Mesothelial cell of epicardium (in vitro differentiated cells): ENCODE results near the gene MED27. TPM values are rescaled to one million over a fixed set of nuclear protein-coding genes. Genes with fewer than 3 reads are reported as not detected.
"Not testable (repeated sequence)": the region's sequence is repeated elsewhere in the genome, so short reads cannot be mapped to it uniquely, and the experiment has no call there.

Source experiments
- DNase-seq, 2 experiments: peaks; one replicate each; pipeline ENCODE4 v3.0.0; 2021; ENCODE audit warnings: low spot score in 2 of 2; ENCODE audit not compliant: unreplicated experiment in 2 of 2
- H3K27ac Mint-ChIP-seq: 2 replicates; pipeline ENCODE4 v1.8.0; 2021; ENCODE audit warnings: mixed read lengths
- H3K27me3 Mint-ChIP-seq: 2 replicates; pipeline ENCODE4 v1.8.0; 2021; ENCODE audit warnings: low read depth, mixed read lengths
- H3K36me3 Mint-ChIP-seq: 2 replicates; pipeline ENCODE4 v1.8.0; 2021; ENCODE audit warnings: mixed read lengths
- H3K4me1 Mint-ChIP-seq: 2 replicates; pipeline ENCODE4 v1.8.0; 2021; ENCODE audit warnings: mixed read lengths
- H3K4me3 Mint-ChIP-seq: 2 replicates; pipeline ENCODE4 v1.8.0; 2021; ENCODE audit warnings: mild to moderate bottlenecking, moderate library complexity, mixed read lengths
- H3K9me3 Mint-ChIP-seq: 2 replicates; pipeline ENCODE4 v1.8.0; 2021; ENCODE audit warnings: mixed read lengths
- total RNA-seq: library from RNA; stranded (reverse); gene quantifications from 3 replicates; pipeline ENCODE4 v1.2.1, GENCODE V29; 2021
- TF ChIP-seq, protein P1 (sequence below): fragments of 200-600 bp; sonication (generic); IDR thresholded peaks from one replicate; pipeline ENCODE4 v1.5.0; 2021; ENCODE audit warnings: antibody characterized with exemption; ENCODE audit not compliant: unreplicated experiment

MED27 gene
- total RNA-seq, 1 donor from 2014 or later, result 29.0 TPM

DNA sequence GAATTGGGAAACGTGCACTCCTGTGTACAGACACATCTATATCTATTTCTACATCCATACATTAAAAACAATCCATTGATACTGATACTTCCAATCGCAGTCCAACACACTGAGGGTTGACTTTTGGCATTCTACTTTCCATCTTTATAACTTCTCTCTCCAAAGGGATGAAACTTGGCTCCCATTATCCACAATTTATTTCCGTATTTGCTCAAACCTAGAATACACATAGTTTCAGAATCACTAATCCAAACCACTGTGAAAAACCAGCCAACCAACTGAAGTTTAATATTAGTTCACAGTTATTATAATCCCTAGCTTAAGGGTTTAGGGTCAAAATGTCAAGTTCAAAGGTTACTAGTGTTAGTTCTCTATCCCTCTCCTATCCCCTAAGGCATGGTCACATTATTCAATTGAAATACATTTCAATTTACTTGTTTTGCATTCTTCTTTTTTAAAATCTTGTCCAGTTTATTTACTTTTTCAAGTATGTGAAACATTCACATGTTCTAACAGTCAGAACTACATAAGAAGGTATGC, 156.5 kb downstream of the MED27 start:
- Mint-ChIP-seq H3K4me1 (peaks cover 3% of the 10 kb centered on the region), H3K27me3 (no peaks in the 10 kb centered on the region), H3K27ac (no peak overlapping the region), H3K4me3 (no peak overlapping the region), H3K36me3 (peaks cover 1% of the 10 kb centered on the region), H3K9me3 (no peaks in the 10 kb centered on the region)
- no peak for DNase-seq
- TF ChIP-seq, protein P1, sequence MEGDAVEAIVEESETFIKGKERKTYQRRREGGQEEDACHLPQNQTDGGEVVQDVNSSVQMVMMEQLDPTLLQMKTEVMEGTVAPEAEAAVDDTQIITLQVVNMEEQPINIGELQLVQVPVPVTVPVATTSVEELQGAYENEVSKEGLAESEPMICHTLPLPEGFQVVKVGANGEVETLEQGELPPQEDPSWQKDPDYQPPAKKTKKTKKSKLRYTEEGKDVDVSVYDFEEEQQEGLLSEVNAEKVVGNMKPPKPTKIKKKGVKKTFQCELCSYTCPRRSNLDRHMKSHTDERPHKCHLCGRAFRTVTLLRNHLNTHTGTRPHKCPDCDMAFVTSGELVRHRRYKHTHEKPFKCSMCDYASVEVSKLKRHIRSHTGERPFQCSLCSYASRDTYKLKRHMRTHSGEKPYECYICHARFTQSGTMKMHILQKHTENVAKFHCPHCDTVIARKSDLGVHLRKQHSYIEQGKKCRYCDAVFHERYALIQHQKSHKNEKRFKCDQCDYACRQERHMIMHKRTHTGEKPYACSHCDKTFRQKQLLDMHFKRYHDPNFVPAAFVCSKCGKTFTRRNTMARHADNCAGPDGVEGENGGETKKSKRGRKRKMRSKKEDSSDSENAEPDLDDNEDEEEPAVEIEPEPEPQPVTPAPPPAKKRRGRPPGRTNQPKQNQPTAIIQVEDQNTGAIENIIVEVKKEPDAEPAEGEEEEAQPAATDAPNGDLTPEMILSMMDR, result no peak

DNA sequence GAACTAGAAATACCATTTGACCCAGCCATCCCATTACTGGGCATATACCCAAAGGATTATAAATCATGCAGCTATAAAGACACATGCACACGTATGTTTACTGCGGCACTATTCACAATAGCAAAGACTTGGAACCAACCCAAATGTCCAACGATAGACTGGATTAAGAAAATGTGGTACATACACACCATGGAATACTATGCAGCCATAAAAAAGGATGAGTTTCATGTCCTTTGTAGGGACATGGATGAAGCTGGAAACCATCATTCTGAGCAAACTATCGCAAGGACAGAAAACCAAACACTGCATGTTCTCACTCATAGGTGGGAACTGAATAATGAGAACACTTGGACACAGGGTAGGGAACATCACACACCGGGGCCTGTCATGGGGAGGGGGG, 158.0 kb downstream of the MED27 start:
- H3K27ac Mint-ChIP-seq, H3K27me3 Mint-ChIP-seq, DNase-seq, H3K36me3 Mint-ChIP-seq, H3K4me3 Mint-ChIP-seq, H3K4me1 Mint-ChIP-seq, H3K9me3 Mint-ChIP-seq: not testable (repeated sequence)

DNA sequence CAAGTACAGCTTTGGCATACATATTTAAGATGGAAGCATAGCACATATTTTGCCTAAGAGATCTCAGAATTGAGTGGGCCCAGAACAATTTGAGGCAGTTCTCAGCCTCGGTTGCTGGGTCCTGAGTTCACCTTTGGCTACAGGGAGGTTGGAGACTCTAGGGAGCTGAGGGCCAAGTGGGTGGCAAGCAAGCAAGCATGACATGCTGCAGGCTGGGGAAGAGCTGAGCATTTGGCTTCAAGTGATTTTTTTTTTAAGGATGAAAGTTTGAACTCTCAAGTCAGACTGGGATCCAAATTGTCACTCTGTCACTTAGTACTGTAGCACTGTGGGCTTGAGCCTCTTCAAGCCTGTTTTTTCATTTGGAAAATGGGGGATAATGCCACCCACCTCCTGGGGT, 160.5 kb downstream of the MED27 start:
- Mint-ChIP-seq H3K9me3 (no peaks in the 10 kb centered on the region), H3K36me3 (peaks cover 1% of the 10 kb centered on the region), H3K27ac (no peak overlapping the region), H3K4me1 (no peaks in the 10 kb centered on the region), H3K4me3 (no peak overlapping the region), H3K27me3 (no peaks in the 10 kb centered on the region)
- DNase-seq, result no peak
- TF ChIP-seq, protein P1, result no peak

DNA sequence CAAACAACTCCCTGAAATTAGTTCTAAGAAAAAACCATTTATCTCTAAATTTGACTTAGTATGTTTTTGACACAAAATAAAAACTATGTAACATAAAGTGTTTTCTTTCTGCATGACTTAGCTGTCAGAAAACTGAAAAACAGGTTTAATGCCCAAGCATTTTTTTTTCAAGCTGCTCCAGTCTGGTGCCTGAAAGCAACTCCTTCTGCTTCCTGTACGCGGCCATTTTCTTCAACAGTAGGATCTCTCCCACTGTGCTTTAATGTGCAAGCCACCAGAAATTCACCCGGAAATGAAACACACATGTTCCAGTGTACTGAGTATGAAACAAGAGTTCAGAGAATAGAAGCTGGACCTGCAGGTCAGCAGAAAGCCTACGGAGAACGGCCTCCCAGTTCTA, 161.2 kb downstream of the MED27 start:
- no peak for DNase-seq
- H3K4me1 Mint-ChIP-seq, result no peaks in the 10 kb centered on the region
- no peak overlapping the region for H3K27ac Mint-ChIP-seq
- H3K27me3 Mint-ChIP-seq, result no peaks in the 10 kb centered on the region
- TF ChIP-seq, protein P1, result no peak
- no peak overlapping the region for H3K4me3 Mint-ChIP-seq
- peaks cover 1% of the 10 kb centered on the region for H3K36me3 Mint-ChIP-seq
- H3K9me3 Mint-ChIP-seq, result no peaks in the 10 kb centered on the region

DNA sequence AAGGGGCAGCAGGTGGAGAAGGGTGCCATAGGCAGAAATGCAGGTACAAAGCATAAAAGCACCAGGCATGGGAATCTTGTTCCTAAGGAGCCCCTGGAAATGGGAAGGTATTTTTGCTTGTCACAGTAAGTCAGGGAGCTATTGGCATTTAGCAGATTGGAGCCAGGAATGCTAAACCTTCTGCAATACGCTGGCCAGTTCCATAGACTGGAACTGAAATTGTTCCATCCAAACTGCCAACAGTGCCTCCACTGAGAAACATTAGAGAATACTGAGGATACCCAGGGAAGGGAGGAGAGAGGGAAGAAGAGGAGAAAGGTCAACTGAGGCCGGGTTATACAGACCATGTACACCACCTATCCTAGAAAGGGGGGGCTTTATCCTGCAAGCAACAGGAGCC, 162.7 kb downstream of the MED27 start:
- H3K4me3 Mint-ChIP-seq, result no peak overlapping the region
- TF ChIP-seq, protein P1, result no peak
- H3K27ac Mint-ChIP-seq, result no peak overlapping the region
- H3K9me3 Mint-ChIP-seq, result no peaks in the 10 kb centered on the region
- no peaks in the 10 kb centered on the region for H3K27me3 Mint-ChIP-seq
- no peaks in the 10 kb centered on the region for H3K4me1 Mint-ChIP-seq
- no peak for DNase-seq
- peaks cover 1% of the 10 kb centered on the region for H3K36me3 Mint-ChIP-seq

DNA sequence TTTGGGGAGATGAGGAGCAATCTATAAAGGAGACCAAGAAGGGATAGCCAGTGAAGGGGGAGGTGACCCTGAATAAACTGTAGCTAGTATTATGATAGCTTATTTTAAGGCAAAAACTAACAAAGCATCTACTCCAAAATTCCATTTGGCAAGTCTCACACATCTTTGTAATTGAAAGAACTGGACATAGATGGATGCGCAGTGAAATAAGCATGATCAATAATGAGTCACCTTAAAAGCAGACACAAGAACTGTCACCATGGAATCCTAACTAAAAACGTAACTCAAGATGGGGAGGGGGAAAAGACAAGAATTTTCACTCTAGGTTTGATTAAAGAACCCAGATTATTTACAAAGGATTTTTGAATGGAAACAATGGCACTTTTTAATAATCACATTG, 164.5 kb downstream of the MED27 start:
- no peak overlapping the region for H3K27ac Mint-ChIP-seq
- H3K9me3 Mint-ChIP-seq, result no peaks in the 10 kb centered on the region
- DNase-seq, result no peak
- H3K4me1 Mint-ChIP-seq, result no peaks in the 10 kb centered on the region
- TF ChIP-seq, protein P1, result no peak
- H3K36me3 Mint-ChIP-seq, result no peaks in the 10 kb centered on the region
- H3K27me3 Mint-ChIP-seq, result no peaks in the 10 kb centered on the region
- no peak overlapping the region for H3K4me3 Mint-ChIP-seq
